AG04449 (cell line): ENCODE measurements around the gene AP5Z1.
"Not testable (repeated sequence)": the region's sequence is repeated elsewhere in the genome, so short reads cannot be mapped to it uniquely, and the experiment has no call there.

Experiments used
- CTCF ChIA-PET: fragments of 350-600 bp; formaldehyde crosslinking; extraction: SDS; loops from one replicate; lab custom pipeline; 2021; ENCODE audit warnings: antibody characterized with exemption; lab: Yijun Ruan, JAX
- POLR2A ChIA-PET: fragments of 400-600, 350-600 bp; formaldehyde crosslinking; extraction: SDS; loops from one replicate; lab custom pipeline; 2020; ENCODE audit warnings: antibody characterized with exemption, inconsistent platforms; lab: Yijun Ruan, JAX
- DNase-seq: peaks from one replicate; pipeline ENCODE4 v3.0.0-alpha.2; 2010; ENCODE audit warnings: low read depth, low spot score
- H3K4me3 ChIP-seq: 2 replicates; pipeline ENCODE4 v1.5.1; 2011; ENCODE audit warnings: low read depth, mild to moderate bottlenecking, control low read depth, low read length
- TF ChIP-seq, protein P1 (sequence below): IDR thresholded peaks from one replicate; pipeline ENCODE4 v1.5.1; 2011; ENCODE audit warnings: mild to moderate bottlenecking, moderate library complexity, low read length, control low read depth, inconsistent platforms; ENCODE audit not compliant: insufficient read depth; ENCODE audit errors: missing control alignments

AP5Z1 gene

DNA sequence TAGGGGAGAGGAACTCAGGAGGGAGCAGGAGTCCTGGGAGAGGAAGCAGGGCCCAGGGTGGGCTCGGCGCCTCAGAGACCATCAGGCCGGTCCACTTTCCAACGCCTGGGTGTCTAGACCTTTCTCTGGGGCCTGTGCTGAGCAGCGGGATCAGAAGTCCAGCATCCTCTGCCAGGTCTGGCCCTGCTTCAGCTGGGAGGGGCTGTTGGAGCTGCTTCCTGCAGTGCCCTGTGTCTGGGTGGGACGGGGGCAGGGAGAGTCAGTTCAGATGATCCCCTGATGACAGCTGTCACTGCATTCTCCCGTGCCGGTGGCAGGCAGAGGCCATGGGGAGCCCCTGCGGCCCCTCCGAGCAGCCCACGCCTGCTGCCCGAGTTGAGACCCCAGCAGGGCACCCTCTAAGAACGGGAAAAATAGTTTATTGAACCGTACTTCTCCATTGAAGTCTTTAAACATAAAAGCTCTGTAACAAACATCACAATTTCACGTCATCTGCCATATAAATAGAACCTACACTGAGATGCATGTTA lies 23.3 kb downstream of the AP5Z1 start:
- CTCF ChIA-PET, result interaction anchor here (0.7 to 6.5 kb wide), 15 partner anchors 8 to 290 kb away, joined by 3 to 81 read pairs (median 5); partner anchors contain the start of gene RADIL
- TF ChIP-seq, protein P1, sequence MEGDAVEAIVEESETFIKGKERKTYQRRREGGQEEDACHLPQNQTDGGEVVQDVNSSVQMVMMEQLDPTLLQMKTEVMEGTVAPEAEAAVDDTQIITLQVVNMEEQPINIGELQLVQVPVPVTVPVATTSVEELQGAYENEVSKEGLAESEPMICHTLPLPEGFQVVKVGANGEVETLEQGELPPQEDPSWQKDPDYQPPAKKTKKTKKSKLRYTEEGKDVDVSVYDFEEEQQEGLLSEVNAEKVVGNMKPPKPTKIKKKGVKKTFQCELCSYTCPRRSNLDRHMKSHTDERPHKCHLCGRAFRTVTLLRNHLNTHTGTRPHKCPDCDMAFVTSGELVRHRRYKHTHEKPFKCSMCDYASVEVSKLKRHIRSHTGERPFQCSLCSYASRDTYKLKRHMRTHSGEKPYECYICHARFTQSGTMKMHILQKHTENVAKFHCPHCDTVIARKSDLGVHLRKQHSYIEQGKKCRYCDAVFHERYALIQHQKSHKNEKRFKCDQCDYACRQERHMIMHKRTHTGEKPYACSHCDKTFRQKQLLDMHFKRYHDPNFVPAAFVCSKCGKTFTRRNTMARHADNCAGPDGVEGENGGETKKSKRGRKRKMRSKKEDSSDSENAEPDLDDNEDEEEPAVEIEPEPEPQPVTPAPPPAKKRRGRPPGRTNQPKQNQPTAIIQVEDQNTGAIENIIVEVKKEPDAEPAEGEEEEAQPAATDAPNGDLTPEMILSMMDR, result no peak
- H3K4me3 ChIP-seq, result no peak overlapping the region
- no peak for DNase-seq
- POLR2A ChIA-PET, result no interaction called here

DNA sequence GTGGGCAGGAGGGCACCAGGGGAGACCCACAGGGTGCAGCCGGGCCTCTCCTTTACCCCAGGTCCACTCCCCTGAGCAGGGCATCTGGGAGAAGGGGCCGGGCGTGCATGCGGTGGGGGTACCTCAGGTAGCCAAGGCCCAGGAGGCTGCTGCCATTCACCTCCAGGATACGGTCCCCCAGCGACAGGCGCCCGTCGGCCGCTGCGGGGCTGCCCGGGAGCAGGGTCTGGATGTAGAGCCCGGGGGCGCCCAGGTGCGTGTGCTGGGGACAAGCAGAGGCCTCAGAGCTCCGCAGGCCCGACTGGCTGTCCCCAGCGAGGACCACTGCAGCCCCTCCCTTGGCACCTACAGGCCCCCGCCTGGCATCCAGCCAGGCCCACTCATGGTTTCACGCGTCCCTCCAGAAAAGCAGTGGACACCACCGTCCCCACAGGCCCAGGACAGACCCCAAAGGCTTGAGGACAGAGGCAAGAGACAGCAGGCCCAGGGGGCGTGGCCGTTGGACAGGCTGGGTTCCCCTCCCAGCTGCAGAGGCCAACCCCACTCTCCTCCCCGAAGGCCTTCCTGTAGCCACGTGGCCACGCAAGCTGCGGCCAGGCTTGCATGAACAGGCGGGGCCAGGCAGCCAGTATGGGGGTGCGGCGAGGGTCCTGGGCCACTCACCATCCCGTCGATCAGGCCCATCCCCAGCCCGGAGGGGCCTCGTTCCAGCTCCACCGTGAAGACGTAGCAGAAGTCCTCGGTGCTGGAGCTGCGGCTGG lies 24.3 kb downstream of the AP5Z1 start:
- TF ChIP-seq, protein P1, result no peak
- ChIA-PET POLR2A (no interaction called here), CTCF (interaction anchor here (1.7 to 6.5 kb wide), 7 partner anchors 8 to 286 kb away, joined by 5 to 81 read pairs (median 12); partner anchors contain the start of gene RADIL)
- no peak overlapping the region for H3K4me3 ChIP-seq
- no peak for DNase-seq

DNA sequence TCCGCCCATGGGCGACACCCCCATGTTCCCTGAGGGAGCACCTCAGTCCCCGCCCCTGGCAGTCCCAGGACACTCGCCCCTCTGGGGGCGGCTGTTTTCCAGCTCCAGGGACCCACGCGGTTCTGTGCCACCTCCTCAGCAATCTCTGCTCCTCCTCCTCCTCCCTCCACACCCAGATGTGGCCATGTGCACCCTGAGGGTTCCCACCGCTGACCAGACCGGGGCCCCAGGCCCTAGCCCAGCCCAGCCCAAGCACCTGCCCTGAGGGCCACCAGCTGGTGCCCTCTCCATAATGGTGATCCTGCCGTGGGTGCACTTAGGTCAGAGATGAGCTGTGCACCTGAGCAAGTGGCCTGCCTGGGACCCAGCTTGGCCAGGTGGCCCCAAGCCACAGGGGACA lies 25.1 kb downstream of the AP5Z1 start:
- DNase-seq, result no peak
- H3K4me3 ChIP-seq, result no peak overlapping the region
- CTCF ChIA-PET, result interaction anchor here (1.7 to 6.5 kb wide), 4 partner anchors 8 to 285 kb away, joined by 5 to 81 read pairs (median 25); partner anchors contain the start of gene RADIL
- TF ChIP-seq, protein P1, result no peak
- POLR2A ChIA-PET, result no interaction called here

DNA sequence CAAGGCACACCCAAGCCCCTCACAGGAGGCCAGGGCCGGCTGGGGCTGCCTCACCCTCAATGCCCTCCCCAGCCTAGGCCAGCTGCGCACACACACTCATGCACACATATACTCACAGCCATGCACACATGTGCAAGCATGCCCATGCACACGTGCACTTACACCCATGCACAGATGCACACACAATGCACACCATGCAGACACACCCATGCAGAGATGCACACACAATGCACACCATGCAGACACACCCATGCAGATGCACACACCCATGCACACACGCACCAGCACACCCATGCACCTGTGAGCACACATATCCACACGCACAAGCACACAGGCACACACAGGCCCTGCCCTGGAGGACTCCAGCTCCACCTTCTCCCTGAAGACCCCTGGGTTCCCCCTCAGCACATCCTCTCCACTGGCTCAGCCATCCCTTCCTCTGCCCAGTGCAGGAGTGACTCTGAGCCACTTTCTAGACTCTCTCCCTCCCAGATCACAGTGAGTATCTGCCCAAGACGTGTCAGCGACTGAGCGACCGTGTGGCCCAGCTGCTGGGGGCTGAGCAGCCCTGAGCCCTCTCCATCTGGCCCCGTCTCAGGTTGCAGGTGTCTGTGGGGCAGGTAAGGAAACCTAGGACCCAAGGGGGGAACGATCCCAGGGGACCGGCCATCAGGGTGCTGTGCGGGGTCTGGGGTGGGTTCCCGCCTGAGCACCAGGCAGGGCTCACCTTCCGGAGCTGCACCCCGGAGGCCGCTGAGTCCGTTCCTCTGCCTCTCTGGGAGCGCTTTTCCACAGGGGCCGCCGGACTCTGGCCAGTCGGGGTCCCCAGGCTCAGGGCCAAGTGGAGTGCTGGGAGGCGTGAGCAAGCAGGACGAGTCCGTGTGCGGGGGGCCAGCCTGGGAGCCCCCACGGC lies 25.8 kb downstream of the AP5Z1 start:
- CTCF ChIA-PET, result interaction anchor here (2.7 to 6.5 kb wide), 3 partner anchors 9 to 285 kb away, joined by 16 to 81 read pairs (median 34); partner anchors contain the start of gene RADIL
- TF ChIP-seq, protein P1, result no peak
- POLR2A ChIA-PET, result no interaction called here
- no peak overlapping the region for H3K4me3 ChIP-seq
- no peak for DNase-seq

DNA sequence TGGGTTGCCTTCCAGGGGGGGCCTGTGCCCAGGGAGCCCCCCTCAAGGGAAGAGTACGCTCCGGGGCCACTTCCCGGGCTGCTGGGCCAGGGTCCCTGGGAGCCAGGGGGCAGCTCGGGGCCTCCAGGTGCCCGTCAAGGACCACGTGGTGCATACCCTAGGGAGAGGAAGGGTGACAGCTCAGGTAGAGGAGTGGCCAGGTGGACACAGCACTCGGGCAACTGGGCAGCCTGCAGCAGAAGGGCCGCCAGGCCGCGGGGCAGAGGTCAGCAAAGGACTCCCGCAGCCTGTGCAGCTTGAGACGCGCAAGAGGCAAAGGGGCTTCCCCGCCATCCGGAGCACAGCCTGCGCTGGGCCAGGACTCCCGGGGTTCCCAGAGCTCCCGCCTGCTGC lies 26.4 kb downstream of the AP5Z1 start:
- DNase-seq, result no peak
- TF ChIP-seq, protein P1, result no peak
- H3K4me3 ChIP-seq, result no peak overlapping the region
- ChIA-PET CTCF (interaction anchor here (2.7 to 6.5 kb wide), 2 partner anchors 10 to 284 kb away, joined by 16 to 81 read pairs; no protein-coding TSS in a partner anchor), POLR2A (no interaction called here)

DNA sequence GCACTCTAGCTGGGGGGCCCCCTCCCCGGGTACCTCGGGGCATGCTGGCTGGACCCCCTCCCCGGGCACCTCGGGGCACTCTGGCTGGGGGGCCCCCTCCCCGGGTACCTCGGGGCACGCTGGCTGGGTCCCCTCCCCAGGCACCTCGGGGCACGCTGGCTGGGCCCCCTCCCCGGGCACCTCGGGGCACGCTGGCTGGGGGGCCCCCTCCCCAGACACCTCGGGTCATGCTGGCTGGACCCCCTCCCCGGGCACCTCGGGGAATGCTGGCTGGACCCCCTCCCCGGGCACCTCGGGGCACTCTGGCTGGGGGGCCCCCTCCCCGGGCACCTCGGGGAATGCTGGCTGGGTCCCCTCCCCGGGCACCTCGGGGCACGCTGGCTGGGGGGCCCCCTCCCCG lies 27.2 kb downstream of the AP5Z1 start:
- CTCF ChIA-PET, result interaction anchor here (6.5 kb wide), 1 partner anchor 283 kb away, joined by 81 read pairs; no protein-coding TSS in a partner anchor
- DNase-seq, POLR2A ChIA-PET, H3K4me3 ChIP-seq: not testable (repeated sequence)
